Activated CD8-positive, alpha-beta memory T cell treated with anti-CD3 and anti-CD28 coated beads for 36 hours (primary cell): ENCODE data around the gene LRRC59. TPM values are rescaled to one million over a fixed set of nuclear protein-coding genes. Genes with fewer than 3 reads are reported as not detected.
"Not testable (repeated sequence)": the region's sequence is repeated elsewhere in the genome, so short reads cannot be mapped to it uniquely, and the experiment has no call there.

Source experiments
- CTCF ChIA-PET: fragments of 350-600 bp; sonication (Branson Sonifier 250); formaldehyde crosslinking; loops from one replicate; lab custom pipeline; 2021; ENCODE audit warnings: antibody characterized with exemption; lab: Charles Lee
- POLR2A ChIA-PET: fragments of 350-600 bp; sonication (Branson Sonifier 250); formaldehyde crosslinking; loops from one replicate; lab custom pipeline; 2021; ENCODE audit warnings: antibody characterized with exemption; lab: Charles Lee
- total RNA-seq, 2 experiments: library from RNA; stranded (reverse); gene quantifications; one replicate each; pipeline ENCODE4 v1.2.3, GENCODE V29; 2021

The LRRC59 gene
- total RNA-seq, 2 experiments from 2014 or later = 122 to 123 TPM

GRCh38 chr17:50426472-50426782 lies 29.1 kb upstream of the LRRC59 start:
- ChIA-PET CTCF (interaction anchor here (2.0 kb wide), 1 partner anchor 29 kb away, joined by 8 read pairs; the partner anchor contains the start of gene LRRC59), POLR2A (interaction anchor here (1.5 kb wide), 2 partner anchors 29 to 115 kb away, joined by 3 to 7 read pairs; partner anchors contain the start of gene LRRC59)

DNA sequence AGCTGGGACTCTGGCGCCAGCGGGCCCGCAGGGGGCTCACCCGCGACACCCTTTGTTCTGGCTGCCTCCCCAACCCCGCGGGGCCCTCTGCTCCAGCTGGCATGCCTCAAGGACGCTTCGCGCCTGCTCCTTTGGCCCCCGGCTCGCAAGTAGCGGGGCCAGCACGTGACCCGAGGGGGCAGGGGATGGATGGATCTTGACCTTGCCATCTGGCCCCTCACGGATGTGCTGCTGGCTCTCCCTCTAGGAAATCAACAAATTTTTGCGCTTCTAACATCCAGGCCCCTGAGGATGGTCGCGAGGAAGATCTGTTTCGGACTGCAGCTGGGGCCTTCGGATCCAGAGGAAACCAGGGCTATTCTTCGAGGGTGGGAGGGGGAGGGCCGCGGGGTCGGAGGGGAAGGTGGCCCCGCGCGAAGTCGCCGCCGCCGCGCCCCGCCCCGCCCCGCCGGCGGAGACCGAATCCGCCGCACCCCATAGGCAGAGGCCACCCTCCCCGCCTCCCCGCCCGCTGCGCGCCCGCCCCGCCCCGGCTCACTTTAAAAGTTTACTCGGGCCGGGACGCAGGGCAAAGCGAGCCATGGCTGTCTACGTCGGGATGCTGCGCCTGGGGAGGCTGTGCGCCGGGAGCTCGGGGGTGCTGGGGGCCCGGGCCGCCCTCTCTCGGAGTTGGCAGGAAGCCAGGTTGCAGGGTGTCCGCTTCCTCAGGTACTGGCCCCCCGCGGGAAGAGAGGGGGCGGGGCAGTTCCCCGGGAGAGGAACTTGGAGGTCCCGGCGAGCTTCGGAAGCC lies 28.6 kb upstream of the LRRC59 start, which contains the start of gene ACSF2:
ACSF2 (plus strand) TSS at position 537 of the 790 bp plus-strand sequence; CDS start at position 581, 44 bp downstream.
- ChIA-PET POLR2A (interaction anchor here (0.6 to 1.5 kb wide), 4 partner anchors 29 to 265 kb away, joined by 3 to 7 read pairs (median 3); partner anchors contain the start of gene LRRC59), CTCF (interaction anchor here (0.5 to 2.0 kb wide), 2 partner anchors 28 to 1394 kb away, joined by 3 to 8 read pairs; partner anchors contain the start of gene LRRC59)

DNA sequence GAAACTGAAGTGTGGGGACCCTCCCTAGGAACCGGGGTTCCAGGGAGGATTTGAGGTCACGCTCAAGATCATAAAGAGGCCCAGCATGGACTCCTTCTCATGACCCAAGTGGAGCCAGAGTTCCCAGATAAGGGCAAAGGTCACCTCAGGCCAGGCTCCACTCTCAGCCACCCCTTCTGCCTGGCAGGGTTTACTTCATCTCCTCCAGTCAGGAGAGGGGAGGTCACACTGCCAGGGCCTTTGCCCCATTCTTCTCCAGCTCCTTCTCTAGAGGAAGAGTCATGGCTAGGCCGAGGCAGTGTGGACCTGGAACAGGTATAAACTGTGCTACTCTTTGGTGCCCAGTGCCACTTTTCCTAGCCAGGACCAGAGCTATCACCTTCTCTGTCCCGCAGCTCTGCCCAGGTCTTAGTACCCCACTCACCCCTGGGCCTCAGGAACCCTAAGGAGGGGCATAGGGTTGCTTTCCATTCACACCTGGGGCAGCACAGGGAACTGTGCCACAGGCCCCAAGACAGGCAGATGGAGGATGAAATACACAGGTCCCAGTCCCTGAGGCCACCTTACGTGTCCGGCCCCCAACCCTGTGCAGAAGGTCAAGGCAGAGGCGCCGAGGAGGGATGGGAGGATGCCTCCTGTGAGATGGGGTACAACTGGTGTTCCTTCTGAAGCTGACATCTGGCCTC lies 27.8 kb upstream of the LRRC59 start:
- POLR2A ChIA-PET = interaction anchor here (0.6 to 1.5 kb wide), 3 partner anchors 28 to 264 kb away, joined by 3 read pairs; partner anchors contain the start of gene LRRC59
- CTCF ChIA-PET = interaction anchor here (0.5 kb wide), 1 partner anchor 1394 kb away, joined by 3 read pairs; no protein-coding TSS in a partner anchor

DNA sequence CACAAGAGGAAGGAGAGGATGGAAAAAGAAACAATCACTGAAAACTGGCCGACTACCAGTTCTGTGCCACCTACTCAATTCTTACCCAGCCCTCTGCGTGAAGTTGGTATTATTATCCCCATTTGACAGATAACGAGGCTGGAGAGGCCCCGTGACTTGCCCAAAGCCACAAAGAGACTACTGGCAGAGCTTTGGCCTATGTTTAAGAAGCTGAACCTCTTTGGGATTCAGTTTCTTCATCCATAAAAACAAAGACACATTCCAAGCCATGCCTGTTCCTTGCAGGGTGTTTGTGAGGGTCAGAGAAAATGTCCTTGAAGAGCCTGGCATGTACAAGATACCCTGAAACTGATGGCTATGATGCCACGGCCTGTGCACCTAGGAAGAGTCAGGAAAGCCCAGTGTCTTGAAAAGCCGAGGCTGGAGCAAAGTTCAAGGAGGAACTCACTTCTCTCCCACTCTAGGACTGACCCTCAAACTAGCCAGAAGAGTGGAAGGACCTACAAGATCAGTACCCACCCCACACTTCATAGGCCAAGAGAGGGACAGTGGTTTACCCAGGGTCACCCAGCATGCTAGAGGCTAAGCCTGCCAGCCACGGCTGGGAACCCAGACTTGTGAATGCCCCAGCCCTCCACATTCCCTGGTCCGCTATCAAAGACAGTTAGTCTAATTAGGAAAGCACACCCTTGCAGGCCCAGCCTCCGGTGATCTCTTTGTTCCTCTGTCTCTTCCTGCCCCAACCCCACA lies 27.1 kb upstream of the LRRC59 start:
- ChIA-PET POLR2A (interaction anchor here (1.5 kb wide), 1 partner anchor 27 kb away, joined by 3 read pairs; the partner anchor contains the start of gene LRRC59), CTCF (no interaction called here)

DNA sequence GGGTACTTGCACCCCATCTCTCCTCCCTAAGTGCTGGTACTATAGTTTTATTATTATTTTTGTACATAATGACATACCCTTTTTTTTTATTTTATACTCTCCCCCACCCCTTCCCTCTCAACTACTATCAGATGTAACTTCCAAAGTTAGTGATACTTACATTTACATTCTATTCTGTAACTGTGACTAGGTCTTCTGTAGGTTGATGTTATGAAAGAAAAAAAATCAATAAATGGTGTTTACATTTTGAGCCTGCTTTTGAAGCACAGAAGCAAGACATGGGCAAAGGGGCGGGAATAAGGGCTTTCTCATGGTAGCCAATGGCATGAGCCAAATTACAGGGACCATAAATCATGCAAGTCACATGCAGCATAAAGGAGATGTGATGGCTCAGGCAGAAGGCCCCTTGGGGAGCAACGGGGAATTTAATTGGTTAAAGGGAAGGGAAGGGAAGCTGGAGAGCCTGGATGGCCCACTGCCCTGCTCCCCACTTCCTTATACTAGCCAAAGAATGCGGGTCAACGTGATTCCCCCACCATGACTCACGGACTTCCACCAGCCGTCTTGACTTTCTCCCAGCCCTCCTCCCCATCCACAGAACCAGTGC lies 26.3 kb upstream of the LRRC59 start:
- ChIA-PET CTCF (no interaction called here), POLR2A (no interaction called here)

GRCh38 chr17:50422738-50423137 lies 25.4 kb upstream of the LRRC59 start:
- ChIA-PET POLR2A (interaction anchor here (1.3 kb wide), 1 partner anchor 26 kb away, joined by 12 read pairs; the partner anchor contains the start of gene LRRC59), CTCF (no interaction called here)

GRCh38 chr17:50421308-50422051 lies 24.2 kb upstream of the LRRC59 start:
- ChIA-PET POLR2A (interaction anchor here (1.3 kb wide), 1 partner anchor 25 kb away, joined by 12 read pairs; the partner anchor contains the start of gene LRRC59), CTCF (interaction anchor here (0.6 to 2.0 kb wide), 2 partner anchors 24 to 1616 kb away, joined by 3 to 6 read pairs; partner anchors contain the start of gene LRRC59)

DNA sequence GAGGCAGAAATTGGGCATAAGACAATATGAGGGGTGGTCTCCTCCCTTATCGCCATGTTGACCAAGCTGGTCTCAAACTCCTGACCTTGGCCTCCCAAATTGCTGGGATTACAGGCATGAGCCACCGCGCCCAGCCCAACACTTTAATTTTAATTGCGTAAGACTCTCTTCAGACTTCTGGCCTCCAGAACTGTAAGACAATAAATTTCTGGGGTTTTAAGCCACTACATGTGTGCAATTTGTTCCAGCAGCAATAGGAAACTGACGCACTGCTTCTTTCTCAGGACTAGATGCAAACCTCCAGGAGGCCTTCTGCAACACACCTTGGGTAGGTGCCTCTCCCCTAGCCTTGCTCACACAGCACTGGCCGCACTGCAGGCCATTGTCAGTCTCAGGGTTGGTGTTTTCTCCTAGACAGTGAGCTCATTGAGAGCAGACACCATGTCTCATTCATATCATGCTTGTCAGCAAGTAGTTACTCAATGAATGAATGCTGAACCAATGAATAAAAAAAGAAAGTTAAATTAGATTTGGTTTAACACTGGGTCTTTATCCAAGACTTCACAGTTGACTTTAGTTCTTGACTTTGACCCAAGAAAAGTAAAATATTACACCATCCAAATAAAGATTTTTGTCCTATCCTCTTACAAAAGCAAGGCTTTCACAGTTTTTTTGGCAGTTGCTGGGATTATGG lies 23.2 kb upstream of the LRRC59 start:
- CTCF ChIA-PET = interaction anchor here (0.6 to 2.0 kb wide), 2 partner anchors 23 to 1615 kb away, joined by 3 to 6 read pairs; partner anchors contain the start of gene LRRC59
- POLR2A ChIA-PET = no interaction called here

- CTCF ChIA-PET = interaction anchor here (2.0 kb wide), 1 partner anchor 22 kb away, joined by 6 read pairs; the partner anchor contains the start of gene LRRC59
- POLR2A ChIA-PET = not testable (repeated sequence)
These were observed 22.3 kb upstream of the LRRC59 start for GRCh38 chr17:50419577-50419976.

- CTCF ChIA-PET = no interaction called here
These were observed 17.5 kb upstream of the LRRC59 start for GRCh38 chr17:50414808-50415207.

GRCh38 chr17:50412188-50412732 lies 14.9 kb upstream of the LRRC59 start:
- CTCF ChIA-PET = interaction anchor here (0.9 kb wide), 1 partner anchor 15 kb away, joined by 3 read pairs; the partner anchor contains the start of gene LRRC59
- POLR2A ChIA-PET = no interaction called here

More at GRCh38 chr17:50414808-50415207, 17.5 kb upstream of the LRRC59 start:
- POLR2A ChIA-PET = no interaction called here

DNA sequence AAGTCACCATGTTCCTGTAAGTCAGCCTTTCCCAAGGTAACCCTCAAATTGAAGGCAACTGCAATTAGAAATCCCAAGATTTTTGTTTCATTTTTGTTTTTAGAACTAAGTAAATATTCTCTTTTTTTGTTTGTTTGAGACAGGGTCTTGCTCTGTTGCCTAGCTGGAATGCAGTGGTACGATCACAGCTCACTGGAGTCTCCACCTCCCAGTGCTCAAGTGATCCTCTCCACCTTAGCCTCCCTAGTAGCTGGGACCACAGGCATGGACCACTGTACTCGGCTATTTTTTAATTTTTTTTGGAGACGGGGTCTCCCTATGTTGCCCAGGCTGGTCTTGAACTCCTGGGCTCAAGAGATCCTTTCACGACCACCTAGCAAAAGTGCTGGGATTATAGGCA lies 10.6 kb upstream of the LRRC59 start:
- CTCF ChIA-PET = interaction anchor here (2.8 kb wide), 1 partner anchor 10 kb away, joined by 18 read pairs; the partner anchor contains the start of gene LRRC59
- POLR2A ChIA-PET = no interaction called here

GRCh38 chr17:50406578-50406977 lies 9.3 kb upstream of the LRRC59 start:
- ChIA-PET CTCF (interaction anchor here (2.8 kb wide), 1 partner anchor 9 kb away, joined by 18 read pairs; the partner anchor contains the start of gene LRRC59), POLR2A (no interaction called here)

GRCh38 chr17:50405351-50405750 lies 8.0 kb upstream of the LRRC59 start:
- POLR2A ChIA-PET, CTCF ChIA-PET: not testable (repeated sequence)

- POLR2A ChIA-PET = interaction anchor here (0.6 kb wide), 1 partner anchor 320 kb away, joined by 3 read pairs; the partner anchor contains the start of gene LUC7L3
- CTCF ChIA-PET = not testable (repeated sequence)
These were observed 2.3 kb upstream of the LRRC59 start for GRCh38 chr17:50399591-50399990.

DNA sequence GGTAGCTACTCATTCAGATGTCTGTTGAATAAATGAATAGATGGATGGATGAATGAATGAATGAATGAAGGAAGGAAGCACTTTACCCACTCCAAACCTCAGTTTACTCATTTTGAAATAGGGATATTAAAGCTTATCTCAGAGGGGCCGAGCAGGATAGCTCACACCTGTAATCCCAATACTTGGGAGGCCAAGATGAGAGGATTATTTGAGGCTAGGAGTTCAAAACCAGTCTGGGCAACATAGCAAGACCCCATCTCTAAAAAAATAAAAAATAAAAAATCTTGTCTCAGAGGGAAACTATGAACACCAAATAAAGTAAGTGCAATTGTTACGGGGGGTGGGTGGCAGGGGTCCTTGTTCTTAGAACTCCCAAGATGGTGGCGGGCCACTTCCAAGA lies 1.3 kb upstream of the LRRC59 start:
- CTCF ChIA-PET = interaction anchor here (2.0 to 2.8 kb wide), 2 partner anchors 8 to 80 kb away, joined by 4 to 18 read pairs; partner anchors contain the start of gene RSAD1
- POLR2A ChIA-PET = interaction anchor here (0.6 to 3.0 kb wide), 2 partner anchors 52 to 80 kb away, joined by 3 to 17 read pairs; partner anchors contain the start of gene XYLT2
